Measurements from ENCODE around the gene ZFYVE1.

GRCh38 chr14:73026845-73027542 is at the start of gene ZFYVE1:
- TF ChIP-seq POLR2A (IDR thresholded peaks at IDR 0.05) (peak in 3 of 4 donors; percentile 77 to 85 (median 82)), CTCF (IDR thresholded peaks at IDR 0.05) (peak in 1 of 6 experiments; percentile 31)
